GM19239 (cell line): ENCODE results near the gene PCCA.

Source experiments
- DNase-seq: peaks from one replicate; pipeline ENCODE4 v3.0.0; 2011; ENCODE audit warnings: low spot score; ENCODE audit not compliant: insufficient read length
- FAIRE-seq: peaks from 2 replicates; lab custom pipeline; 2011; peaks lifted over from hg19 to GRCh38; lab: Jason Lieb, UNC

The PCCA gene

GRCh38 chr13:100440751-100441425 is 352.0 kb downstream of the PCCA start:
- DNase-seq (no peak), FAIRE-seq (no peak)

- DNase-seq: no peak
- no peak for FAIRE-seq
These were observed 353.4 kb downstream of the PCCA start for GRCh38 chr13:100442095-100442832.

DNA sequence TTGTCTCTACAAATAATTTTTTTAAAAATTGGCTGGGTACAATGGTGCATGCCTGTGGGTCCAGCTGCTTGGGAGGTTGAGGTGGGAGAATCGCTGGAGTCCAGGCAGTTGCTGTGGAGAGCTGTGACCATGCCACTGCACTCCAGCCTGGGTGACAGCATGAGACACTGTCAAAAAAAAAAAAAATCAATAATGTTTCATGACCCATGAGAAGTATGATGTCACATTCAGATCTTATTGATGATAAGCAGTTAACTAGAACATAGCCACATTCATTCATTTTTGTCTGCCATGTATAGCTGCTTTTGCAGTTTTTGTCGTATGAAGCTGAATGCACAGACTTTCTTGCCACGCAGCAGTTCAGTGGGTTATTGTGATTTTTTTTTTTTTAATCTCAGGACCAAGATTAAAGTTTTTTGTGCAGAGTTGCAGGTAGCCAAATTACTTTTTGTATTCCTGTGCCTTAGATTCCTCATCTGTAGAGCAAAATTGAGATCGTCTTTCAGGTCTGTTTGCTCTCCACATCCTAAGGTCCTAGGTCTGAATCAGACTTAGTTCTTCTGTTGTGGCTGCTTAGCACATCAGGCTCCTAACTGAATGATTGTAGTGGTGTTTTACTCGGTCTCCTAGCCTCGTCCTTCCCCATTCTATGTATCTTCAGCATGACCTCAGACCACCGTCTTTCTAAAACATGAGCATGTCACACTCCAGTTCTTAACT is 354.5 kb downstream of the PCCA start:
- FAIRE-seq (no peak), DNase-seq (no peak)

- no peak for FAIRE-seq
- DNase-seq: no peak
These were observed 355.1 kb downstream of the PCCA start for GRCh38 chr13:100443998-100444328.

GRCh38 chr13:100447831-100448230 is 358.9 kb downstream of the PCCA start:
- FAIRE-seq (no peak), DNase-seq (no peak)

GRCh38 chr13:100451923-100452322 is 363.0 kb downstream of the PCCA start:
- FAIRE-seq: no peak
- DNase-seq: no peak

- no peak for FAIRE-seq
- DNase-seq: no peak
These were observed 366.0 kb downstream of the PCCA start for GRCh38 chr13:100454876-100455275.

DNA sequence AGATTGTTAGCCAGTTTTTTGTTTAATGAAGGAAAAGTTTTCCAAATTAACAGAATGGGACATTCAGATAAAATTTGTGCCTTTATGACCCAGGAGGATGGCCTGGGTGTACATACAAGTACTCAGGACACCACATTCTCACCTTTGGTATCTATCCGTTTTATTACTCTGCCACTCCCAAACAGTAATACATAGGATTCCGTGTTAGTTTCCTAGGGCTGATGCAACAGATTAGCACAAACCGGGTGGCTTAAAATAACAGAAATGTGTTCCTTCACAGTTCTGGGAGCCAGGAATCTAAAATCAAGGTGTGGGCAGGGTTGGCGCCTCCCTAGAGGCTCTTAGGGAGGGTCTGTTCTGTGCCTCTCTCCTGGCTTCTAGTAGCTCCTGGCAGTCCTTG is 369.8 kb downstream of the PCCA start:
- no peak for FAIRE-seq
- no peak for DNase-seq

- no peak for DNase-seq
- no peak for FAIRE-seq
These were observed 370.9 kb downstream of the PCCA start for GRCh38 chr13:100459747-100460146.

DNA sequence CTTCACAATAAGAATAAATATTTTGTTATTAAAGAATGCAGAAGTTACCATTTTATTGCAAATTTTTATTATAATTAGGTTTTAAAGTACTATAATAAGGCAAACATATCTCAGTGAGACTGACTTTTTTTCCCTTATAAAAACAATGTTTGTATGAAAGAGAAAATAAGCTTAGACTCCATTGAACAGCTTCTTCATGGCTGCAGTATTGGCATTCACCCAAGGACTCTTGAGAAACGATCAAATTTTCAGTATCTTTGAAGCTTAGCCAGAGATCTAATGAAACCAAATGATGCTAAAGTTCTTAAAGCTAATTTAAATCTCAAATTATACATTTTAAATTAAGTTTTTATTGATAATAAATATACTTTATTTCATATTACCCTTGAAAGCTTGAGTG is 371.4 kb downstream of the PCCA start:
- no peak for FAIRE-seq

DNA sequence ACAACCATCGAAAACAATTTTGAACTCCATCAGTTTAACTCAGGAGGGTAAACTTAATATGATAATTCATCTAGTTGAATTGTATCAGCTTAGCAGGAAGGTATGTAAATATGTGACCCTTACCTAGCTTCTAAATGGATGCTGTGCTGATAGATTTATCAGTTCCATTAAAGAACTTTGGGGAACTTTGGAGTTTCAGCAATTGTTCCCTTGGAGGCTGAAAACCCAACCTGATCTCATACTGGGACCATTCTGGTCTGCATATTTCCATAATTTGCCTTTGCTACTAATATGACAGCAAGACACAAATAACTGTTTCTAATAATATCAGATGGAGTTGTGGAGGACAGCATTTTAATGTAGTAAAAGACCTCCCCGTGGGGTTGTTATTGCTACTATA is 371.9 kb downstream of the PCCA start:
- FAIRE-seq: no peak
- DNase-seq: no peak

More for the DNA sequence above, 371.4 kb downstream of the PCCA start:
- no peak for DNase-seq

- no peak for DNase-seq
- FAIRE-seq: no peak
These were observed 372.6 kb downstream of the PCCA start for GRCh38 chr13:100461309-100462030.

GRCh38 chr13:100464006-100464405 is 375.1 kb downstream of the PCCA start:
- FAIRE-seq: no peak
- no peak for DNase-seq

GRCh38 chr13:100465558-100465957 is 376.7 kb downstream of the PCCA start:
- DNase-seq (no peak), FAIRE-seq (no peak)

DNA sequence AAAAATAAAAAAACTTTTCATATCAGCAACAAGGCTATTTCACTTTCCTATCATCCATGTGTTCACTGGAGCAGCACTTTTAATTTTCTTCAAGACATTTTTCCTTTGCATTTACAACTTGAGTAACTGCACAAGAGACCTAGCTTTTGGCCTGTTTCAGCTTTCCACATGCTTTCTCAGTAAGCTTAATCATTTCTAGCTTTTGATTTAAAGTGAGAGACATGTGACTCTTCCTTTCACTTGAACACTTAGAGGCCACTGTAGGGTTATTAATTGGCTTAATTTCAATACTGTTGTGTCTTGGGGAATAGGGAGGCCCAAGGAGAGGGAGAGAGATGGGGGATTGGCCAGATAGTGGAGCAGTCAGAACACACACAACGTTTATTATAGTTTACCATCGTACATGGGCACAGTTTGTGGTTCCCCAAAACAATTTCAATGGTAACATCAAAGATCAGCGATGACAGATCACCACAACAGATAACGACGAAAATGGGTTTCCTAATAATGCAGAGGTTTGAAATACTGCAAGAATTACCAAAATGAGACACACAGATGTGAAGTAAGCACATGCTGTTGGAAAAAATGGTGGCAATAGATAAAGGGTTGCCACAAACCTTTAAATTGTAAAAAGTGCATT is 382.1 kb downstream of the PCCA start:
- FAIRE-seq: no peak

GRCh38 chr13:100473087-100473486 is 384.2 kb downstream of the PCCA start:
- FAIRE-seq (no peak), DNase-seq (no peak)

More for the DNA sequence above, 382.1 kb downstream of the PCCA start:
- DNase-seq: no peak

- DNase-seq (no peak), FAIRE-seq (no peak)
These were observed 384.7 kb downstream of the PCCA start for GRCh38 chr13:100473501-100474044.

GRCh38 chr13:100476963-100477362 is 388.1 kb downstream of the PCCA start:
- no peak for FAIRE-seq
- DNase-seq: no peak

GRCh38 chr13:100478107-100478809 is 389.4 kb downstream of the PCCA start:
- DNase-seq (no peak), FAIRE-seq (no peak)
